ENCODE measurements around the gene ARRDC3.
"Not testable (repeated sequence)": the region's sequence is repeated elsewhere in the genome, so short reads cannot be mapped to it uniquely, and the experiment has no call there.

The ARRDC3 gene

GRCh38 chr5:91359962-91360609 is 23.0 kb downstream of the ARRDC3 start:
- no peak for DNase-seq (ENCODE audit: low spot score)

GRCh38 chr5:91357806-91358205 is 25.3 kb downstream of the ARRDC3 start:
- DNase-seq (ENCODE audit: low spot score): no peak

- DNase-seq (ENCODE audit: low spot score): no peak
Measured at GRCh38 chr5:91357012-91357634, 26.0 kb downstream of the ARRDC3 start.

GRCh38 chr5:91354867-91355266 is 28.2 kb downstream of the ARRDC3 start:
- DNase-seq (ENCODE audit: low spot score): not testable (repeated sequence)

- no peak for DNase-seq (ENCODE audit: low spot score)
Measured at GRCh38 chr5:91352831-91353695, 30.1 kb downstream of the ARRDC3 start.

- no peak for DNase-seq (ENCODE audit: low spot score)
Measured at GRCh38 chr5:91345461-91345860, 37.7 kb downstream of the ARRDC3 start.

GRCh38 chr5:91344661-91345200 is 38.4 kb downstream of the ARRDC3 start:
- DNase-seq (ENCODE audit: low spot score): not testable (repeated sequence)

GRCh38 chr5:91343916-91344315 is 39.2 kb downstream of the ARRDC3 start:
- no peak for DNase-seq (ENCODE audit: low spot score)

GRCh38 chr5:91342931-91343330 is 40.2 kb downstream of the ARRDC3 start:
- not testable (repeated sequence) for DNase-seq (ENCODE audit: low spot score)

GRCh38 chr5:91341154-91341553 is 42.0 kb downstream of the ARRDC3 start:
- no peak for DNase-seq (ENCODE audit: low spot score)

- no peak for DNase-seq (ENCODE audit: low spot score)
Measured at GRCh38 chr5:91340532-91340931, 42.6 kb downstream of the ARRDC3 start.

GRCh38 chr5:91339063-91339705 is 43.9 kb downstream of the ARRDC3 start:
- peak; percentile 93 for DNase-seq (ENCODE audit: low spot score)

GRCh38 chr5:91332267-91333045 is 50.7 kb downstream of the ARRDC3 start:
- DNase-seq (ENCODE audit: low spot score): no peak

- no peak for DNase-seq (ENCODE audit: low spot score)
Measured at GRCh38 chr5:91331705-91332104, 51.4 kb downstream of the ARRDC3 start.

GRCh38 chr5:91329283-91329682 is 53.8 kb downstream of the ARRDC3 start:
- DNase-seq (ENCODE audit: low spot score): no peak

GRCh38 chr5:91328743-91329142 is 54.4 kb downstream of the ARRDC3 start:
- no peak for DNase-seq (ENCODE audit: low spot score)

GRCh38 chr5:91322981-91323380 is 60.1 kb downstream of the ARRDC3 start:
- DNase-seq (ENCODE audit: low spot score): not testable (repeated sequence)

GRCh38 chr5:91319667-91320066 is 63.5 kb downstream of the ARRDC3 start:
- DNase-seq (ENCODE audit: low spot score): no peak

- DNase-seq (ENCODE audit: low spot score): no peak
Measured at GRCh38 chr5:91318724-91319123, 64.4 kb downstream of the ARRDC3 start.
